SHP77 treated with DMSO at 0.1 percent for 48 hours (cell line): ENCODE results near the gene PACRG.
"Not testable (repeated sequence)": the region's sequence is repeated elsewhere in the genome, so short reads cannot be mapped to it uniquely, and the experiment has no call there.

Source experiments
- DNase-seq: peaks from one replicate; lab custom pipeline; 2025; lab: John Stamatoyannopoulos, UW

Gene PACRG

GRCh38 chr6:162941128-162941527 is 213.4 kb downstream of the PACRG start:
- DNase-seq: no peak

GRCh38 chr6:162942866-162943265 is 215.1 kb downstream of the PACRG start:
- no peak for DNase-seq

- no peak for DNase-seq
These were observed 215.6 kb downstream of the PACRG start for GRCh38 chr6:162943369-162943768.

DNA sequence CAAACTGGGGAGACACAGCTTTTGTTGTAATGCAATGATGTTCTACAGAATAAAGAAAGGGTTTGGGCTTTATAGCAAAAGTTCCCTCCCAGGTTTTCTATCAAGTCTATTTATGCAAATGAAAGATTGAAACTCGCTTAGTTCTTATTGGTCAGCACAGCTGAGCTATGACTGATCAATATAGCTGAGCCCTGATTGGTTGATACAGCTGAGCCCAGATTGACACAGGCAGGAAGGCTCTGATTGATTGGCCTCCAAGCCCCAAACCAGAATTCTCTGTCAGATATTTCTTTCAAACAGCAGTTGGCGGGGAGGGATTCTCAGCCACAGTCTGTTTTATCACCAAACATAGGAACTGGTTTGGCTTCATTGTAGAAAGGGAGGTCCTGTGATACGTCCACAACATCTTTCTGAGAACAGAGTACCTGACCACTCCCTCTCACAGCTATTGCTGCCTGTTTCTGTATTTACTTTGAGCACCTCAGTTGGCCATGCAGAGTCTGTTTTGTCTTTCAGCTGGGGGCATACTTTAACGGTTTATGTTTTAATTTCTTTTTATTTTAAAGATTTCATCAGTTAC is 223.5 kb downstream of the PACRG start:
- DNase-seq: no peak

GRCh38 chr6:162952423-162952822 is 224.6 kb downstream of the PACRG start:
- no peak for DNase-seq

DNA sequence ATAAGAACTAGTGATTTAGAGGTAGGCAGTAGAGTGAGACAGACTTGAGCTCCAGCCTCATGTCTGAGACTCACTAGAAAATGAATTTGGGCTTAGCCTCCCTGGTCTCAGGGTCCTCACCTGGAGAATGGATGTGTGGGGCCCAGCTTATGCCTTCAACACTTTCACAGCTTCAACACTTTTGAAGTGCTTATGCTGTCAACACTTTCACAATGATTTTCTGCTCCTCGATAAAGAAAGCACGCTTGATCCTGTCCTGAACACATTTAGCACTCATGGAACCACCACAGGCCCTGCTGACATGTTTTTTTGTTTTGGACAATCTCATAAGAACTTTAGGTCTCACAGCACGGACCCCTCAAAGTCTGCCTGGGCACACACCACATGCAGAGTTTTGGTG is 229.3 kb downstream of the PACRG start:
- no peak for DNase-seq

DNA sequence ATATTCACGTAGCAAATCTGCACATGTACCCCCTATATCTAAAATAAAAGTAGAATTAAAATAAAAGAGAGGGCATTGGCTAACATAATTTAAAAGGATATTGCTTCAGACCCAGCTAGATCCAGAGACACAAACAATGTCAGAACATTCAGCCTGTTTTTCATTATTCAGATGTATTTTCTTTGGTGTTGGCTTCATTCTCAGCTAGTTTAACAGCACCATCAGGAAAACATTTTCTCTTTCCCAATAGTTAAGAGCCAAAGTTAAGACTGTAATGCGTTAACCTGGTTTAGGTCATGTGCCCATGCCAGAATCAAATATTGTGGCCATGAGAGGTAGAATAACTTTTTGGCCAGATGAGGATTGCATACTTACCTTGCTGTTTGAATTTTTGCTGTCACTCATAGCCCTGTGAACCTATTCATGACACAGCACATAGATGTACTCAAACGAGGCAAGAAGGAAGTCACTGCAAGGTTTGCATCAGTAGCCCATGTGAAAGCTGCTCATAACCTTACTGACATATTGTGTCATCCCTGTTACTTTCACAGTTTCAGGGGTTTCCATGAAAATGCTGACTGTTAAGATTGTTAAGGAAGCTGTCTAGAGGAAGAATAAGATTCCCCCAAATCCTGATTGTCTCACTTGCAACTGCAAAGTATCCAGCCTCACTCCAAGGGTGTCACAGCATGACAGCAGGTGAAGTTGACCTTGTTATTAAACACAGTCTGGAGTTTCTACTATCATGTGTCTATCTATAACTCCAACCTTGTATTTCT is 233.1 kb downstream of the PACRG start:
- DNase-seq: no peak

DNA sequence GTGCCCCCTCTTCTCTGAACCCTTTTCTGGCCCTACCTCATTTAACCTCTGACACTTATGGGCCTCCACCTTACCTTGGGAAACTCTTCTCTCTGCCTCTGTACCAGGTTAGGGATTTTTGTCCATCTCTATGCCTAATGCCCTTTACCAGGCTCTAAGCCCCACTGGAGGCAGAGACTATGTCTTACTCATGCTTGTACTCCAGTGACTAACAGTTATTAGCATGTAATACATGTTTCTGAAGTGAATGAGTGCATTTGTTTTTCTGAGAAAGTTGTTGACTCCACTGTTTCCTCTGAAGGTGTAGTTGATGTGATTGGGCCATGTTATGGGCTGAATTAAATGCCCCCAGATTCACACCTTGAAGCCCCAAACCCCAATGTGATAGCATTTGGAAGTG is 234.3 kb downstream of the PACRG start:
- DNase-seq: no peak

- DNase-seq: no peak
These were observed 236.1 kb downstream of the PACRG start for GRCh38 chr6:162963861-162964260.

- DNase-seq: no peak
These were observed 236.8 kb downstream of the PACRG start for GRCh38 chr6:162964488-162965140.

DNA sequence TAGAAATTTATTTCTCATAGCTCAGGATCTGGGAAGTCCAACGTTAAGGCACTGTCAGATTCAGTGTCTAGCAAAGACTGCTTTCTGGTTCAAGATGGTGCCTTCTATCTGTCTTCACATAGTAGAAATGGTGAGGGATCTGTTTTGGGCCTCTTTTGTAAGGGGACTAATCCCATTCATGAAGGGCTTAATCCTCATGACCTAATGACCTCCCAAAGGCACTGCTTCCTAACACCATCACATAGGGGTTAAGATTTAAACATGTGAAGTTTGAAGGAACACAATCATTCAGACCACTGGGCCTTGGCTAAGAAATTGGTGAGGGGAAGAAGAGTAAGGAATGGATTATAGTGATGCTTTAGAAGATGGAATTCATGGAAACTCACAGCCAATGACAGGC is 237.6 kb downstream of the PACRG start:
- no peak for DNase-seq

GRCh38 chr6:162970246-162970645 is 242.5 kb downstream of the PACRG start:
- no peak for DNase-seq

GRCh38 chr6:162971356-162971755 is 243.6 kb downstream of the PACRG start:
- DNase-seq: no peak

DNA sequence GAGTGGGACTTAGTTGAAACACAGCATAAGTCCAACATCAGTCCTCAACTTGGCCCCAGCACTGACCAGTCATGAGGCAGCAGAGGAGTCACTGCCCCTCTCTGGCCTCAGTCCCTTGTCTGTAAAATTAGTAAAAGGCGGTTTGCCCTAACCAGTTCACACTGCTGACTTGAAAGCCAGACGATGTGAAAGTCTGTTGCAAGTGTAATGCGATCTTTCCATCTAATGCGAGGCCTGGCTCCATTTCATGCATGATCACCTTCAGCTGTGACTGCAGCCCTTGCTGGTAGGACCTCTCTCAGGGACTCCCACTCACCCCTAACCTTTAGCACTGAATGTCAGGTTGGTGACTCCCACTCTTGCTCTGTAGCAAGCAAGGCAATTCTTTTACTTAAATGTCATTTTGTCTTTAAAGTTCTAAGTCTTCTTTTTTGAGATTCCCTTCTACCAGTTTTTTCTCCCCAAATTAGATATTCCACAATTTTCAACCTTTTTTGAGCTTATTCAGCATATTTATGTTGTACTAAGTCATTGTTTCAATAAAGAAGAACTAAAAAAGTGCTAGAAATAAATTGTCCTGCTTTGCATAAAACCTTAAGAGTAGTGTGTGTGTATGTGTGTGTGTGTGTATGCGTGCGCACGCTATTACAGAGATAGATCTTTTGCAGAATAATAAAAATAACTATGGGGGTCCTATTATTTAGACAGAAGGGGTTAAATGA is 245.5 kb downstream of the PACRG start:
- DNase-seq: no peak

GRCh38 chr6:162973980-162974379 is 246.2 kb downstream of the PACRG start:
- no peak for DNase-seq

DNA sequence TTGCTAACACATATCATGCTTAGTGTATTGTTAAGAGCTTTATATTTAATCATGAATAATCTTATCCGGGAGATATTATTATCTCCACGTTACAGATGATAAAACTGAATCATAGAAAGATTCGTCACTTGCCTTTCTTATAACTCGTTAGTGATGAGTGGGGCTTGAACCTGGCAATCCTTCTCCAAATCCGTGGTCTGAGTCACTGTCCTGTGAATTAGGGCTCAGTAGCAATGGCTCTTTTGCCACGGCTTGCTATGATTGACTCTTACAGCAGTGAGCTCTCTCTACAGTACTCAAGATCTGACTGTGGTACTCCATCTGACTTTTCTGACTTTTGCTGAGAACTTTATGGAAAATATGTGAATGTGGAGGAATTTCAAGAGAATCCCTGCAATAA is 246.9 kb downstream of the PACRG start:
- no peak for DNase-seq

GRCh38 chr6:162976141-162976540 is 248.4 kb downstream of the PACRG start:
- no peak for DNase-seq

GRCh38 chr6:162983234-162983633 is 255.5 kb downstream of the PACRG start:
- DNase-seq: not testable (repeated sequence)

- DNase-seq: no peak
These were observed 271.0 kb downstream of the PACRG start for GRCh38 chr6:162998777-162999176.

- DNase-seq: no peak
These were observed 272.0 kb downstream of the PACRG start for GRCh38 chr6:162999575-163000285.

GRCh38 chr6:163001330-163001729 is 273.6 kb downstream of the PACRG start:
- DNase-seq: no peak

DNA sequence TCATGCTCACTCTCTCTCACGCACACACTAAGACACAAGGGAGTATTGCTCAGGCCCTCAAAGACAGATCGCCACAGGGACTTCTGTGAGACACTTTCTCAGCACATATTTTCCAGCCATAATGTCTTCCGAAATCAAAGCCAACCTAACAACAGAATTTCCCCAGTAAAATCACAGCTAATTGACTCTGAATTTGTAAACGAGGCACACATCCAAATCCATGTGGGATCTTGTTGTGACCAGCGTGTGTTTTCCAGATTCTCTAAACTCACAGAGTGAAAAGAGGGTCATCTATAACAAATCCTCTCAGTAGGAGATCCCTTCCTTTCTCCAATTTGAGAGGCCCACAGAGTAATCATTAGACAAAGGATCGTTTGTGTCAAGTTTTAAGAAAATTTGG is 280.4 kb downstream of the PACRG start:
- DNase-seq: no peak
